PFSK-1 (cell line): ENCODE data around the gene GRHPR.

Source experiments
- FOXP2 ChIP-seq: optimal IDR thresholded peaks from 2 replicates; pipeline ENCODE3; 2011; ENCODE audit warnings: borderline replicate concordance, control low read depth, inconsistent platforms; ENCODE audit not compliant: insufficient read depth; ENCODE audit errors: extremely low read length, extremely low read depth
- POLR2AphosphoS5 ChIP-seq: IDR thresholded peaks from 2 replicates; pipeline ENCODE4 v1.6.1; 2012; ENCODE audit warnings: low read depth, mild to moderate bottlenecking, control low read depth, low read length, moderate library complexity
- SIN3A ChIP-seq: IDR thresholded peaks from 2 replicates; pipeline ENCODE4 v1.6.1; 2012; ENCODE audit warnings: mild to moderate bottlenecking, low read length, moderate library complexity, borderline replicate concordance; ENCODE audit not compliant: insufficient read depth
- TAF1 ChIP-seq: IDR thresholded peaks from 2 replicates; pipeline ENCODE4 v1.6.1; 2012; ENCODE audit warnings: low read length, control low read depth, borderline replicate concordance; ENCODE audit not compliant: insufficient read depth
- TF ChIP-seq, protein P1 (sequence below), 2 experiments: IDR thresholded peaks; 2 replicates each; pipeline versions ENCODE4 v1.6.1 to v1.8.0; 2011 to 2012; ENCODE audit warnings: low read depth in 2 of 2, low read length in 2 of 2, control low read depth in 1 of 2, inconsistent platforms in 1 of 2, mild to moderate bottlenecking in 1 of 2, moderate library complexity in 1 of 2; ENCODE audit not compliant: insufficient read depth in 1 of 2

GRHPR gene

DNA sequence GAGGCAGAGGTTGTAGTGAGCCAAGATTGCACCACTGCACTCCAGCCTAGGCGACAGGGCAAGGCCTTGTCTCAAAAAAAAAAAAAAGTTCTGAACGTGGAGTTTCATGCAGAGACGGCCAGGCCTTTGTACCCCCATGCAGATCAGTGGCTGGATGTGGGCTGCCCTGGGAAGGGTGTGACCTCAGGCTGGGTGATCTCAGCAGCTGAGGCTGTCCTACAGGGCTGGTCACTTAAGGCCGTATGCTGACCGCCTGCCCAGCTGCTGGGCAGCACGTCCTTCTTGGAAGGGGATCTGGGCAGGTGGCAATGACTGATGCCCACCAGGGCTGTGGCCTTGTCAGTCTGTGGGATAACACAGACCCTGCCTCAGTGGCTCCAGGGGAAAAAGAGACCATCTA lies 37.2 kb upstream of the GRHPR start:
- TF ChIP-seq TAF1 (no peak), FOXP2 (no peak), POLR2AphosphoS5 (no peak), SIN3A (no peak)
- TF ChIP-seq, protein P1, sequence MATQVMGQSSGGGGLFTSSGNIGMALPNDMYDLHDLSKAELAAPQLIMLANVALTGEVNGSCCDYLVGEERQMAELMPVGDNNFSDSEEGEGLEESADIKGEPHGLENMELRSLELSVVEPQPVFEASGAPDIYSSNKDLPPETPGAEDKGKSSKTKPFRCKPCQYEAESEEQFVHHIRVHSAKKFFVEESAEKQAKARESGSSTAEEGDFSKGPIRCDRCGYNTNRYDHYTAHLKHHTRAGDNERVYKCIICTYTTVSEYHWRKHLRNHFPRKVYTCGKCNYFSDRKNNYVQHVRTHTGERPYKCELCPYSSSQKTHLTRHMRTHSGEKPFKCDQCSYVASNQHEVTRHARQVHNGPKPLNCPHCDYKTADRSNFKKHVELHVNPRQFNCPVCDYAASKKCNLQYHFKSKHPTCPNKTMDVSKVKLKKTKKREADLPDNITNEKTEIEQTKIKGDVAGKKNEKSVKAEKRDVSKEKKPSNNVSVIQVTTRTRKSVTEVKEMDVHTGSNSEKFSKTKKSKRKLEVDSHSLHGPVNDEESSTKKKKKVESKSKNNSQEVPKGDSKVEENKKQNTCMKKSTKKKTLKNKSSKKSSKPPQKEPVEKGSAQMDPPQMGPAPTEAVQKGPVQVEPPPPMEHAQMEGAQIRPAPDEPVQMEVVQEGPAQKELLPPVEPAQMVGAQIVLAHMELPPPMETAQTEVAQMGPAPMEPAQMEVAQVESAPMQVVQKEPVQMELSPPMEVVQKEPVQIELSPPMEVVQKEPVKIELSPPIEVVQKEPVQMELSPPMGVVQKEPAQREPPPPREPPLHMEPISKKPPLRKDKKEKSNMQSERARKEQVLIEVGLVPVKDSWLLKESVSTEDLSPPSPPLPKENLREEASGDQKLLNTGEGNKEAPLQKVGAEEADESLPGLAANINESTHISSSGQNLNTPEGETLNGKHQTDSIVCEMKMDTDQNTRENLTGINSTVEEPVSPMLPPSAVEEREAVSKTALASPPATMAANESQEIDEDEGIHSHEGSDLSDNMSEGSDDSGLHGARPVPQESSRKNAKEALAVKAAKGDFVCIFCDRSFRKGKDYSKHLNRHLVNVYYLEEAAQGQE (IDR thresholded peaks at IDR 0.05; ENCODE audit: insufficient read depth in 1 of 2, low read depth in 2 of 2, low read length in 2 of 2) = no peak

DNA sequence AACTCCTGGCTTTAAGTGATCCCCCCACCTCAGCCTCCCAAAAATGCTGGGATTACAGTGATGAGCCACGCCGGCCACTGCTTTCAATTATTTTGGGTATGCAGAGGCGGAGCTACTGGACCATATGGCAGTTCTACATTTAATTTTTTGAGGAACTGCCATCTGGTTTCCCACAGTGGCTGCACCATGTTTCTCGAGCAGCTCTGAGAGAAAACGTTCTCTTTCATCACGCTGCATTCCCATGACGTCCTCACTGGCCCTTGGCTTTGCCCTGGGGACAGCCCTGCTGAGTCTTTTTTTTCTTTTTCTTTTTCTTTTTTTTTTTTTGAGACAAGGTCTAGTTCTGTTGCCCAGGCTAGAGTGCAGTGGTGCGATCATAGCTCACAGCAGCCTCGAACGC lies 35.5 kb upstream of the GRHPR start:
- TF ChIP-seq, protein P1 (IDR thresholded peaks at IDR 0.05; ENCODE audit: insufficient read depth in 1 of 2, low read depth in 2 of 2, low read length in 2 of 2) = no peak
- TF ChIP-seq TAF1 (no peak), FOXP2 (no peak), POLR2AphosphoS5 (no peak), SIN3A (no peak)

DNA sequence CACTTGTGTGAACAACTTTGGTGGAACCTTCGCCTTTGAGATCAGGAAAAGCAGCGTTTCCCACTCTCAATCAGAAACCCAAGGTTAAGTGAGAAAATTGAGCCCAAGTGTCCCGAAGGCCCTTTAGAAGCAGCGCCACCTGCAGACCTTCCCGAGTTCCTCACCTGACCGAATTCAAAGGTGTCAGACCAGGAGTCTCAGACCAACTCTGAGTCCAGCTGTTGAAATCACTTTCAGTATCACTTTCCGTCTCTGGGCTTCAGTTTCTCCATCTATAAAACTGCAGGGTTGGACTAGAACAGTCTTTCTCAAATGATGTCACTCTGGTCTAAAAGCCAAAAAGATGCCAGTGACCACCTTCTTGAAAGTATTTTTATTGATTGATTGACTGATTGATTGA lies 31.7 kb upstream of the GRHPR start:
- TF ChIP-seq, protein P1 (IDR thresholded peaks at IDR 0.05; ENCODE audit: insufficient read depth in 1 of 2, low read depth in 2 of 2, low read length in 2 of 2) = no peak
- TF ChIP-seq FOXP2 (no peak), TAF1 (no peak), POLR2AphosphoS5 (no peak), SIN3A (no peak)

DNA sequence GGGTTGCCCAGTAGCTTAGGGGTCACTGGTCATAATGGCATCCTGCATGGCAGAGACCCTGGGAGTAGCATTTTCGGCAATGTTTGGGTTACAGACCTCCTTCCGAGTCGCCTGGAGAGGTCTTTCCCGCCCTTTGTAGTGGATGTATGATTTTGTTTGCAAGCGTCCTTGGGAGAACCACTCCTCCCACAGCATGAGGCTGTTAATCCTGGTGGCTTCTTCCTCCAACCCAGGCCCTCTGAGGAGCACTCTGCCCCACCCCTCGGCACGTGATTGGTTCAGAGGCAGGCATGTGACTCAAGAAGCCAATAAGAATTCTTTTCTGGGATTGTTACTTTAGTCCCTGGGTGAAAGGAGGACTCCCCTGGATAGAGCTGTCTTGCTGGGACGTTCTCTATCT lies 30.2 kb upstream of the GRHPR start:
- no peak for TF ChIP-seq SIN3A
- TF ChIP-seq POLR2AphosphoS5 = no peak
- TF ChIP-seq, protein P1 (IDR thresholded peaks at IDR 0.05; ENCODE audit: insufficient read depth in 1 of 2, low read depth in 2 of 2, low read length in 2 of 2) = no peak
- no peak for TF ChIP-seq TAF1
- no peak for TF ChIP-seq FOXP2

DNA sequence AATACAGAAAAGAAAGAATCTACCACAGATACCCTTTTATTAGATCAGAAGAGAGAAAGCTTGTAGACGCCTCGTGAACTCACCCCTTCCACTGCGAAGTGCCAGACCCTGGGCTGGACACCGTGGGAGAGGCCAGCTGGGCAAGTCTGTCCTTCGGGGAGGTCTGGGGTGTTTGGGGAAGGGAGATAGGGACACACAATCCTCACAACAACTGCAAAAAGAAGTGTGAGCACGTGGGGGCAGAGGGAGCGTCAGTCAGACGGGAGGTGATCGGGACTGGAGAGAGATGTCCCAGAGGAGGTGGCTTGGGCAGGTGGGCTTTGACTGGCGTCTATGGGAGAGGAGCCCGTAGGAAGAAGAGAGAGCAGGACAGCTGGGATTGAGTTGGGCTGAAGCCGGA lies 27.3 kb upstream of the GRHPR start:
- no peak for TF ChIP-seq SIN3A
- TF ChIP-seq, protein P1 (IDR thresholded peaks at IDR 0.05; ENCODE audit: insufficient read depth in 1 of 2, low read depth in 2 of 2, low read length in 2 of 2) = no peak
- no peak for TF ChIP-seq FOXP2
